K562 (cell line): ENCODE measurements around the gene RYR1. TPM values are rescaled to one million over a fixed set of nuclear protein-coding genes. Genes with fewer than 3 reads are reported as not detected.

Experiments
- FOXP1 ChIP-seq: sonication (generic); formaldehyde crosslinking; IDR thresholded peaks from 2 replicates; pipeline ENCODE4 v1.8.0; 2022; ENCODE audit warnings: mild to moderate bottlenecking, missing genetic modification reagents
- MYC ChIP-seq, 2 experiments: fragments of 250-450 bp in 1 of 2; sonication (Bioruptor Pico) in 1 of 2; IDR thresholded peaks; 2 replicates each; pipeline versions ENCODE4 v1.5.1 to v1.6.1; 2012 to 2021; ENCODE audit warnings: low read depth in 2 of 2, borderline replicate concordance in 1 of 2, improper control_type of control experiment in 1 of 2, low read length in 1 of 2, mild to moderate bottlenecking in 1 of 2, moderate library complexity in 1 of 2
- PTRF ChIP-seq: fragments of 450-650 bp; IDR thresholded peaks from 2 replicates; pipeline ENCODE4 v1.6.1; 2016; ENCODE audit warnings: mild to moderate bottlenecking, missing genetic modification characterization, missing compliant biosample characterization
- RBBP5 ChIP-seq: fragments of 200-600 bp; sonication (generic); IDR thresholded peaks from 2 replicates; pipeline ENCODE4 v1.6.1; 2012; ENCODE audit warnings: borderline replicate concordance, mild to moderate bottlenecking, low read length, control low read depth, inconsistent platforms; ENCODE audit not compliant: insufficient read depth, poor library complexity, severe bottlenecking
- TCFL5 ChIP-seq: fragments of 250-450 bp; sonication (Bioruptor Pico); conservative IDR thresholded peaks from 2 replicates; pipeline ENCODE4 v1.6.1; 2021; ENCODE audit warnings: mild to moderate bottlenecking, moderate library complexity, matching md5 sums
- ZNF263 ChIP-seq: sonication (generic); formaldehyde crosslinking; IDR thresholded peaks from 2 replicates; pipeline ENCODE4 v1.8.0; 2022; ENCODE audit warnings: mild to moderate bottlenecking, missing genetic modification reagents, borderline replicate concordance
- polyA plus RNA-seq, 8 experiments: library from polyadenylated mRNA; depleted of rRNA in 4 of 8; stranded (reverse) in 5 of 8; unstranded in 3 of 8; fragments of >200 nt; fragmentation: Nextera tagmentation in 2 of 8; fragmentation: Illumina TruSeq in 1 of 8; extraction: Ambion mirVana in 2 of 8; extraction: Trizol in 1 of 8; gene quantifications; 2 replicates each; pipeline versions ENCODE4 v1.2.1 to v1.2.3, GENCODE V29; 2011 to 2014; ENCODE audit warnings: inconsistent platforms in 1 of 8, missing spikeins in 1 of 8
- total RNA-seq, 7 experiments: library from RNA; depleted of rRNA in 6 of 7; stranded (reverse); fragments of >200 nt in 6 of 7; fragmentation: Illumina TruSeq in 2 of 7; extraction: Trizol in 2 of 7; gene quantifications; 2 replicates each; pipeline versions ENCODE4 v1.2.1 to v1.2.3, GENCODE V29; 2011 to 2021; ENCODE audit warnings: low replicate concordance in 1 of 7
- TF ChIP-seq, protein P1 (sequence below): fragments of 450-650 bp; IDR thresholded peaks from one replicate; pipeline ENCODE4 v1.6.1; 2018; ENCODE audit warnings: mild to moderate bottlenecking, moderate library complexity; ENCODE audit not compliant: partially characterized antibody
- TF ChIP-seq, protein P2 (sequence below): fragments of 250-450 bp; sonication (Bioruptor Pico); IDR thresholded peaks from 2 replicates; pipeline ENCODE4 v1.5.0; 2021; ENCODE audit warnings: mild to moderate bottlenecking, borderline replicate concordance
- TF ChIP-seq, protein P3 (sequence below): fragments of 150-350 bp; conservative IDR thresholded peaks from 2 replicates; pipeline ENCODE4 v1.6.1; 2014; ENCODE audit warnings: low read length
- TF ChIP-seq, protein P4 (sequence below): fragments of 250-450 bp; sonication (Bioruptor Pico); IDR thresholded peaks from 2 replicates; pipeline ENCODE4 v1.8.0; 2022; ENCODE audit warnings: moderate library complexity, mild to moderate bottlenecking, inconsistent platforms

Gene RYR1
- total and polyA plus RNA-seq, 9 of the 15 experiments (the other 6 are each of a cell fraction or from before 2014, with no cell fraction given), result 0.11 to 7.4 (median 3.7) TPM

DNA sequence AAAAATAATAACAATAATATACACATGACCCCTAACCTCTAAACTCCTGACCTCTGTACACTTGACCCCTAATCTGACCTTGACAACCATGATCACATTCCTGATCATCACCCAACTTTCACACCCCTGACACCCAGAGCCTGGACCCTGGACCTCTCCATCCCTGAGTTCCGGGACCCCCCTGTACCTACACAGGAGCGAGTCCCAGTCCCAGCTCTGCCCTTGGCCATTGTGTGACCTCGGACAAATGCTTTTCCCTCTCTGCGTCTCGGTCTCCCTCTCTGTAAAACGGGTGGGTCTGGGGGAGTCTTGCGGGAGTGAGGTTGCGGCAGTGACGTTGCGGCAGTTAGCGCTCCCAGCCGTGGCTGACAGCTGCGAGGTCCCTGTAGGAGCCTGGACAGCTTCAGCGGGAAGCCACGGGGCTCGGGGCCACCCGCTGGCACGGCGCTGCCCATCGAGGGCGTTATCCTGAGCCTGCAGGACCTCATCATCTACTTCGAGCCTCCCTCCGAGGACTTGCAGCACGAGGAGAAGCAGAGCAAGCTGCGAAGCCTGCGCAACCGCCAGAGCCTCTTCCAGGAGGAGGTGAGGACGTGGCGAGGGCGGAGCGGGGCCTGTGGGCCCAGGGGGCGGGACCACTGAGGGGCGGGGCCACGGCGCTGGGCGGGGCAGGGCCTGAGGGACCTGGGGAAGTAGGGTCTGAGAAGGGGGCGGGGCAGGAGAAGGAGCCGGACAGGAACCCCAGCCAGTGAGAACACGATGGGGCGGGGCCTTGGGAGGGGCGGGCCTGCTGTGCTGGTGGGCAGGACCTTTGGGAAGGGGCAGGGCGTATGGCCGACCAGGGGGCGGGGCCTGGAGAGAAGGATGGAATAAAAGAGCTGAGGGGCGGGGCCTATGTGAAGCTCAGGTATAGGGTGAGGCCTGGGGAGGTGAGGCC, 19.2 kb downstream of the RYR1 start (continued):
- no peak for TF ChIP-seq RBBP5
- no peak for TF ChIP-seq TCFL5 (CRISPR knock-in tag)
- no peak for TF ChIP-seq PTRF (tag)
- TF ChIP-seq, protein P1, sequence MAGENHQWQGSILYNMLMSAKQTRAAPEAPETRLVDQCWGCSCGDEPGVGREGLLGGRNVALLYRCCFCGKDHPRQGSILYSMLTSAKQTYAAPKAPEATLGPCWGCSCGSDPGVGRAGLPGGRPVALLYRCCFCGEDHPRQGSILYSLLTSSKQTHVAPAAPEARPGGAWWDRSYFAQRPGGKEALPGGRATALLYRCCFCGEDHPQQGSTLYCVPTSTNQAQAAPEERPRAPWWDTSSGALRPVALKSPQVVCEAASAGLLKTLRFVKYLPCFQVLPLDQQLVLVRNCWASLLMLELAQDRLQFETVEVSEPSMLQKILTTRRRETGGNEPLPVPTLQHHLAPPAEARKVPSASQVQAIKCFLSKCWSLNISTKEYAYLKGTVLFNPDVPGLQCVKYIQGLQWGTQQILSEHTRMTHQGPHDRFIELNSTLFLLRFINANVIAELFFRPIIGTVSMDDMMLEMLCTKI, result no peak
- peak; percentile 58; the same call in 1 of the 2 replicates for TF ChIP-seq MYC (IDR thresholded peaks at IDR 0.05; ENCODE audit: low read depth, low read length)
- no peak for TF ChIP-seq MYC (CRISPR knock-in tag; IDR thresholded peaks at IDR 0.05; ENCODE audit: borderline replicate concordance, low read depth)
- TF ChIP-seq, protein P2, sequence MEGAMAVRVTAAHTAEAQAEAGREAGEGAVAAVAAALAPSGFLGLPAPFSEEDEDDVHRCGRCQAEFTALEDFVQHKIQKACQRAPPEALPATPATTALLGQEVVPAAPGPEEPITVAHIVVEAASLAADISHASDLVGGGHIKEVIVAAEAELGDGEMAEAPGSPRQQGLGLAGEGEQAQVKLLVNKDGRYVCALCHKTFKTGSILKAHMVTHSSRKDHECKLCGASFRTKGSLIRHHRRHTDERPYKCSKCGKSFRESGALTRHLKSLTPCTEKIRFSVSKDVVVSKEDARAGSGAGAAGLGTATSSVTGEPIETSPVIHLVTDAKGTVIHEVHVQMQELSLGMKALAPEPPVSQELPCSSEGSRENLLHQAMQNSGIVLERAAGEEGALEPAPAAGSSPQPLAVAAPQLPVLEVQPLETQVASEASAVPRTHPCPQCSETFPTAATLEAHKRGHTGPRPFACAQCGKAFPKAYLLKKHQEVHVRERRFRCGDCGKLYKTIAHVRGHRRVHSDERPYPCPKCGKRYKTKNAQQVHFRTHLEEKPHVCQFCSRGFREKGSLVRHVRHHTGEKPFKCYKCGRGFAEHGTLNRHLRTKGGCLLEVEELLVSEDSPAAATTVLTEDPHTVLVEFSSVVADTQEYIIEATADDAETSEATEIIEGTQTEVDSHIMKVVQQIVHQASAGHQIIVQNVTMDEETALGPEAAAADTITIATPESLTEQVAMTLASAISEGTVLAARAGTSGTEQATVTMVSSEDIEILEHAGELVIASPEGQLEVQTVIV (CRISPR knock-in tag), result no peak
- TF ChIP-seq, protein P3, sequence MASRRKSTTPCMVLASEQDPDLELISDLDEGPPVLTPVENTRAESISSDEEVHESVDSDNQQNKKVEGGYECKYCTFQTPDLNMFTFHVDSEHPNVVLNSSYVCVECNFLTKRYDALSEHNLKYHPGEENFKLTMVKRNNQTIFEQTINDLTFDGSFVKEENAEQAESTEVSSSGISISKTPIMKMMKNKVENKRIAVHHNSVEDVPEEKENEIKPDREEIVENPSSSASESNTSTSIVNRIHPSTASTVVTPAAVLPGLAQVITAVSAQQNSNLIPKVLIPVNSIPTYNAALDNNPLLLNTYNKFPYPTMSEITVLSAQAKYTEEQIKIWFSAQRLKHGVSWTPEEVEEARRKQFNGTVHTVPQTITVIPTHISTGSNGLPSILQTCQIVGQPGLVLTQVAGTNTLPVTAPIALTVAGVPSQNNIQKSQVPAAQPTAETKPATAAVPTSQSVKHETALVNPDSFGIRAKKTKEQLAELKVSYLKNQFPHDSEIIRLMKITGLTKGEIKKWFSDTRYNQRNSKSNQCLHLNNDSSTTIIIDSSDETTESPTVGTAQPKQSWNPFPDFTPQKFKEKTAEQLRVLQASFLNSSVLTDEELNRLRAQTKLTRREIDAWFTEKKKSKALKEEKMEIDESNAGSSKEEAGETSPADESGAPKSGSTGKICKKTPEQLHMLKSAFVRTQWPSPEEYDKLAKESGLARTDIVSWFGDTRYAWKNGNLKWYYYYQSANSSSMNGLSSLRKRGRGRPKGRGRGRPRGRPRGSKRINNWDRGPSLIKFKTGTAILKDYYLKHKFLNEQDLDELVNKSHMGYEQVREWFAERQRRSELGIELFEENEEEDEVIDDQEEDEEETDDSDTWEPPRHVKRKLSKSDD, result no peak
- TF ChIP-seq, protein P4, sequence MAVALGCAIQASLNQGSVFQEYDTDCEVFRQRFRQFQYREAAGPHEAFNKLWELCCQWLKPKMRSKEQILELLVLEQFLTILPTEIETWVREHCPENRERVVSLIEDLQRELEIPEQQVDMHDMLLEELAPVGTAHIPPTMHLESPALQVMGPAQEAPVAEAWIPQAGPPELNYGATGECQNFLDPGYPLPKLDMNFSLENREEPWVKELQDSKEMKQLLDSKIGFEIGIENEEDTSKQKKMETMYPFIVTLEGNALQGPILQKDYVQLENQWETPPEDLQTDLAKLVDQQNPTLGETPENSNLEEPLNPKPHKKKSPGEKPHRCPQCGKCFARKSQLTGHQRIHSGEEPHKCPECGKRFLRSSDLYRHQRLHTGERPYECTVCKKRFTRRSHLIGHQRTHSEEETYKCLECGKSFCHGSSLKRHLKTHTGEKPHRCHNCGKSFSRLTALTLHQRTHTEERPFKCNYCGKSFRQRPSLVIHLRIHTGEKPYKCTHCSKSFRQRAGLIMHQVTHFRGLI (CRISPR knock-in tag), result 0 out of 2 replicates have a peak, but pooled peaks have one; percentile 11
- TF ChIP-seq FOXP1 (CRISPR knock-in tag), result peak; percentile 89; the same call in 1 of the 2 replicates
- peak; percentile 62; the same call in 1 of the 2 replicates for TF ChIP-seq ZNF263 (CRISPR knock-in tag)
